D721Med (cell line): Measurements from ENCODE around the gene WWC2.
"Not testable (repeated sequence)": the region's sequence is repeated elsewhere in the genome, so short reads cannot be mapped to it uniquely, and the experiment has no call there.

Experiments
- DNase-seq: peaks from one replicate; pipeline ENCODE4 v3.0.0; 2011; ENCODE audit warnings: low spot score; ENCODE audit not compliant: insufficient read length
- FAIRE-seq: peaks from 2 replicates; lab custom pipeline; 2011; peaks lifted over from hg19 to GRCh38; lab: Jason Lieb, UNC
- TF ChIP-seq, protein P1 (sequence below): IDR thresholded peaks from 2 replicates; pipeline ENCODE4 v1.5.1; 2012; ENCODE audit warnings: mild to moderate bottlenecking, control low read depth; ENCODE audit not compliant: insufficient read depth; ENCODE audit errors: missing control alignments

Gene WWC2

DNA sequence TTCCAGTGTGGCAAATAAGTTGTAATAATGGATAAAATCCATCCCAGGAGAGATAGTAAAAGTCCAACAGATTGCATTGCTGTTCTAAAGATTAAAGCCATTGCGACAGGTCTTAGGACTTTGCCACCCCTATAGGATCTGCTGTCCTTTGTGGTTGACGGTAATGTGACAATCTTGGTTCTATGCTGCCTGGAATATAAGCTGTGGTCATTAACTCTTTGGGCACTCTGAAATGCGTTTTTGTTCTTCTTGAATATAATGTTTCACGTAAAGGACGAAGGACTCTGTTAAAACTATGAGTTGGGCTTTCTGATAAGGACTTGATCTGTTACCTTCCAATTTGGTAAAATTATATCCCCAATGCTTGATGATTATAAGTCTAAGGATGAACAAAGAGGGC lies 223.3 kb downstream of the WWC2 start, which contains the start of gene CLDN24:
TSS of gene CLDN24 (minus strand) at position 101 of the 400 bp plus-strand sequence. CDS start at position 101, 0 bp downstream.
- DNase-seq (no peak), FAIRE-seq (no peak)
- TF ChIP-seq, protein P1, sequence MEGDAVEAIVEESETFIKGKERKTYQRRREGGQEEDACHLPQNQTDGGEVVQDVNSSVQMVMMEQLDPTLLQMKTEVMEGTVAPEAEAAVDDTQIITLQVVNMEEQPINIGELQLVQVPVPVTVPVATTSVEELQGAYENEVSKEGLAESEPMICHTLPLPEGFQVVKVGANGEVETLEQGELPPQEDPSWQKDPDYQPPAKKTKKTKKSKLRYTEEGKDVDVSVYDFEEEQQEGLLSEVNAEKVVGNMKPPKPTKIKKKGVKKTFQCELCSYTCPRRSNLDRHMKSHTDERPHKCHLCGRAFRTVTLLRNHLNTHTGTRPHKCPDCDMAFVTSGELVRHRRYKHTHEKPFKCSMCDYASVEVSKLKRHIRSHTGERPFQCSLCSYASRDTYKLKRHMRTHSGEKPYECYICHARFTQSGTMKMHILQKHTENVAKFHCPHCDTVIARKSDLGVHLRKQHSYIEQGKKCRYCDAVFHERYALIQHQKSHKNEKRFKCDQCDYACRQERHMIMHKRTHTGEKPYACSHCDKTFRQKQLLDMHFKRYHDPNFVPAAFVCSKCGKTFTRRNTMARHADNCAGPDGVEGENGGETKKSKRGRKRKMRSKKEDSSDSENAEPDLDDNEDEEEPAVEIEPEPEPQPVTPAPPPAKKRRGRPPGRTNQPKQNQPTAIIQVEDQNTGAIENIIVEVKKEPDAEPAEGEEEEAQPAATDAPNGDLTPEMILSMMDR, result no peak

DNA sequence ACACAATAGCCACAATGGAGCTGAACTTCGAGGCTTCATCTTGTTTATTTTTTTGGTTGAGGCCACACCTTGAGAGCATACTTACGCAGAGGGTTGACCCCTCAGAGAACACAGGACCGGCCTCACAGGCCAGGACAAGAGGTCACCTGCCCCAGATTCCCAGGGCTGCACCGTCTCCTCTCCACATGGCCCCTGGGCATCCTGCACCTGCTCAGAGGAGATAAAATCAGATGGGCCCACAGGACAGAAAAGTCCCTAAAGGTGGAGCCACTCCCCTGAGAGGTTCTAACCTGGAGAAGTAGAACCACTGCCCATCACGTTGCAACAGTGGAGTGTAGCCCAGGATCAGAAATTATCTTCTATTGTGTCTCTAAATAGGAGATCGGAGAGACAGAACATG lies 224.2 kb downstream of the WWC2 start:
- DNase-seq, result no peak
- FAIRE-seq, result no peak
- TF ChIP-seq, protein P1, result no peak

DNA sequence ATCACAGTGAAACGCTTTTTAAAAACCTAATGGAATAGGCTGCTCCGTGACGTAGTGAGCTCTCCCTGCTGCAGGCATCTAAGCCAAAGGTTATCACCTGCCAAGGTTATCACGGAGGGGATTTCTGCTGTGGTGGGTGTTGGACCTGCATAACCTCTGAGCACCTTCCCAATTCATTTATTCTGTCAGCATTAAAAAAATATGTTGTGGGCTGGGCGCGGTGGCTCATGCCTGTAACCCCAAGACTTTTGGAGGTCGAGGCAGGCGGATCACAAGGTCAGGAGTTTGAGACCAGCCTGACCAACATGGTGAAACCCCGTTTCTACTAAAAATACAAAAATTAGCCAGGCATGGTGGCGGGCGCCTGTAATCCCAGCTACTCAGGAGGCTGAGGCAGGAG lies 225.0 kb downstream of the WWC2 start:
- DNase-seq, FAIRE-seq: not testable (repeated sequence)

DNA sequence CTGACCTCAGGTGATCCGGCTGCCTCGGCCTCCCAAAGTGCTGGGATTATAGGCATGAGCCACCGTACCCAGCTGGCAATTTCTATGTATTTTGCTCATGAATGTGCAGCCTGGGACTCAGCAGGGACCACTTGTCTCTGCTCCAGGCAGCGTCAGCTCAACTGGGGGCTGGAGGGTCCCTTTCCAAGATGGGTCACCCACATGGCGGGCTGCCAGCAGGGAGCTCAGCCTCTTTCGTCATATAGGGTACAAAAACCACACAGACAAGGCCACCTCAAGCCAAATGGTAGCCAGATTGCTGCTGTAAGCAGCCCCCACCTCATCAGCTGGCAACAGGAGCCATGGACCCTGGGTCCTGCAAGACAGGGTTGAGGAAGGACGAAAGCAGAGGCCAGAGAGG lies 225.6 kb downstream of the WWC2 start:
- TF ChIP-seq, protein P1, result no peak
- FAIRE-seq, result no peak
- DNase-seq, result no peak

DNA sequence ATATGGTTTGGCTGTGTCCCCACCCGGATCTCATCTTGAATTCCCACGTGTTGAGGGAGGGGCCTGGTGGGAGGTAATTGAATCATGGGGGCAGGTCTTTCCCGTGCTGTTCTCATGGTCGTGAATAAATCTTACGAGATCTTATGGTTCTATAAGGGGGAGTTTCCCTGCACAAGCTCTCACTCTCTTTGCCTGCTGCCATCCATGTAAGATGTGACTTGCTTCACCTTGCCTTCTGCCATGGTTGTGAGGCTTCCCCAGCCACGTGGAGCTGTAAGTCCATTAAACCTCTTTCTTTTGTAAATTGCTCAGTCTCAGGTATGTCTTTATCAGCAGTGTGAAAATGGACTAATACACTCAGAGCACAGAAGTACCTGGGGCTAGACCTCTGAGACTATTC lies 227.3 kb downstream of the WWC2 start:
- FAIRE-seq, DNase-seq: not testable (repeated sequence)

DNA sequence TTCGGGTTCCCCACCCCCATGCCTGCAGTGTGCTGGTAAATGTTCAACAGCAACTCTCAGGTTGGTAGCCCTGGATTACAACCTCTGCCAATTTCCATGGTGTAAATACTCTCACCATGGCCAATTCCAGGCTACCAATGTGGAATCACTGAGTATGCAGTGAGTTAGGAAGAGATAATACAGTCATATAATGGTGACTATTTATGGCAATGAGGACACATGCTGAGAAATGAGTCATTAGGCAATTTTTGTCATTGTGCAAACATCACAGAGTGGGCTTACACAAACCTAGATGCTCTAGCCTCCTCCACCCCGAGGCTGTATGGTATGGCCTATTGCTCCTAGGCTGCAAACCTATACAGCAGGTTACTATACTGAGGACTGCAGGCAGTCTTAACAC lies 227.8 kb downstream of the WWC2 start:
- FAIRE-seq (no peak), DNase-seq (no peak)
- TF ChIP-seq, protein P1, result no peak

DNA sequence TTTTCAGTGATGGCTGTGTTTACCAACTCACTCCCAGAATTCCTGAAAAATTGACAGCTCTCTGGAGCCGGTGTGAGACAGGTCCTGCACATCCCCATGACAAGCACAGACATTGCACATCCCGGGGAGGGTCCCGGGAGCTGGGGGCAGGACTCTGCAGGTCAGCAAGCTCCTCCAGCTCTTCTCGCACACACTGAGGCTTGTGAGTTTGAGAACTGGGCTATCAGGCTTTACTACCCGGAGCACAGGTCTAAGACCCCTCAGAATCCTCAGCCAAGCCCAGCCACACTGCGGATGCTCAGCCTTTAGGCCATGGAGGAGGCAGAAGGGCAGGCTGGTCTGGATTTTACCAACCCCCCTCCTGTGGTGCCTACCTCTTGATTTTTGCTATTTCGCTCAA lies 228.8 kb downstream of the WWC2 start:
- DNase-seq (no peak), FAIRE-seq (no peak)
- TF ChIP-seq, protein P1, result no peak

DNA sequence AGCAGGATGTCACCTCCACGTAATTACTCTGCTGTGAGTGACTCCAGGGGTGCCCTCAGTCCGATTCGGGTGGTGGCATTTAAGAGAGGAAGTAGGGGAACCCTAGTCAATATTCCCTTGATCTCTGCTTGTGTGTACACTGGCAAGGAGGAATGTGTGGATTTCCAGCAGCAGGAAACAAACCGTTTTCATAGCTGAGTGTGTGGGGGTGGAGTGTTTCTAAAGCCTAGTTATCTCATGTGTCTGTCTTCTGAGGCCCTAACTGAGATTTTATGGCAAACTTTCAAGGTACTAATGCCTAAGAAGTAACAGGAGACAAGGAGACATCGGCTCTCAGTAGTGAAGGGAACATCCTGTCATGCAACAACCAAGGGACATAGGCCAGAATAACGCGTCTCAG lies 229.8 kb downstream of the WWC2 start:
- FAIRE-seq (no peak), DNase-seq (no peak)
- TF ChIP-seq, protein P1, result no peak
